PC-9 (cell line): ENCODE measurements around the gene C1orf35. TPM values are rescaled to one million over a fixed set of nuclear protein-coding genes. Genes with fewer than 3 reads are reported as not detected.

Experiments used
- BruUV-seq: library from RNA; stranded (reverse); fragments of 400-500 nt; replicated peaks from 2 replicates; lab custom pipeline; 2021; lab: Mats Ljungman, UMichigan
- CTCF ChIA-PET: fragments of 300-600 bp; sonication (Branson Sonifier 250); formaldehyde crosslinking; loops from one replicate; lab custom pipeline; 2022; ENCODE audit warnings: antibody characterized with exemption; lab: Charles Lee
- POLR2A ChIA-PET: fragments of 300-600 bp; sonication (Branson Sonifier 250); formaldehyde crosslinking; loops from one replicate; lab custom pipeline; 2022; ENCODE audit warnings: antibody characterized with exemption; ENCODE audit not compliant: unreplicated experiment; lab: Charles Lee
- DNase-seq, 2 experiments: peaks; one replicate each; pipeline versions ENCODE4 v3.0.0 to v3.0.0-alpha.2; 2015 to 2022; ENCODE audit warnings: mixed read lengths in 1 of 2
- H2AFZ ChIP-seq: fragments of 200-600 bp; sonication (generic); 2 replicates; pipeline ENCODE4 v1.8.1; 2017; ENCODE audit warnings: antibody characterized with exemption
- H3F3A ChIP-seq: fragments of 200-600 bp; sonication (generic); 2 replicates; pipeline ENCODE4 v1.8.1; 2017; ENCODE audit warnings: antibody characterized with exemption, mild to moderate bottlenecking, low read depth; ENCODE audit not compliant: insufficient read depth
- H3K27ac ChIP-seq: fragments of 200-600 bp; sonication (generic); 2 replicates; pipeline ENCODE4 v1.6.1; 2016; ENCODE audit warnings: mixed run types
- H3K27me3 ChIP-seq: fragments of 200-600 bp; sonication (generic); 2 replicates; pipeline ENCODE4 v1.6.1; 2016; ENCODE audit warnings: low read depth, mixed run types; ENCODE audit not compliant: insufficient read depth
- H3K36me3 ChIP-seq: fragments of 200-600 bp; sonication (generic); 2 replicates; pipeline ENCODE4 v1.6.1; 2016; ENCODE audit warnings: low read depth, mixed run types
- H3K4me1 ChIP-seq: fragments of 200-600 bp; sonication (generic); replicated peaks from 2 replicates; pipeline ENCODE4 v1.6.1; 2016; ENCODE audit warnings: mixed run types; ENCODE audit not compliant: insufficient read depth
- H3K4me2 ChIP-seq: fragments of 200-600 bp; sonication (generic); 2 replicates; pipeline ENCODE4 v1.6.1; 2017; ENCODE audit warnings: mixed run types
- H3K4me3 ChIP-seq: fragments of 200-600 bp; sonication (generic); 2 replicates; pipeline ENCODE4 v1.6.1; 2016; ENCODE audit warnings: mixed run types
- H3K79me2 ChIP-seq: fragments of 200-600 bp; sonication (generic); 2 replicates; pipeline ENCODE4 v1.6.1; 2017; ENCODE audit warnings: low read depth, mixed run types
- H3K9me2 ChIP-seq: fragments of 200-600 bp; sonication (generic); 2 replicates; pipeline ENCODE4 v1.8.1; 2017; ENCODE audit warnings: mild to moderate bottlenecking; ENCODE audit not compliant: insufficient read depth
- H3K9me3 ChIP-seq: fragments of 200-600 bp; sonication (generic); 2 replicates; pipeline ENCODE4 v1.8.1; 2016; ENCODE audit warnings: low read depth; ENCODE audit not compliant: insufficient read depth
- H4K20me1 ChIP-seq: fragments of 200-600 bp; sonication (generic); 2 replicates; pipeline ENCODE4 v1.8.1; 2017; ENCODE audit not compliant: insufficient read depth
- EZH2 ChIP-seq: fragments of 200-600 bp; sonication (generic); IDR thresholded peaks from 2 replicates; pipeline ENCODE4 v1.8.0; 2017; ENCODE audit warnings: antibody characterized with exemption, low read depth
- intact Hi-C: fragments of 100-400 bp; cut with micrococcal nuclease; formaldehyde crosslinking; loops from one replicate; pipeline ENCODE4 v1.10.0; 2022; ENCODE audit not compliant: unreplicated experiment
- total RNA-seq: library from RNA; stranded (reverse); gene quantifications from 2 replicates; pipeline ENCODE4 v1.2.3, GENCODE V29; 2021
- TF ChIP-seq, protein P1 (sequence below): fragments of 200-600 bp; sonication (generic); conservative IDR thresholded peaks from 2 replicates; pipeline ENCODE4 v1.6.1; 2017; ENCODE audit warnings: mixed run types, antibody characterized with exemption, mild to moderate bottlenecking, moderate library complexity

C1orf35 gene
- total RNA-seq, 1 experiment from 2014 or later: 26.4 TPM

DNA sequence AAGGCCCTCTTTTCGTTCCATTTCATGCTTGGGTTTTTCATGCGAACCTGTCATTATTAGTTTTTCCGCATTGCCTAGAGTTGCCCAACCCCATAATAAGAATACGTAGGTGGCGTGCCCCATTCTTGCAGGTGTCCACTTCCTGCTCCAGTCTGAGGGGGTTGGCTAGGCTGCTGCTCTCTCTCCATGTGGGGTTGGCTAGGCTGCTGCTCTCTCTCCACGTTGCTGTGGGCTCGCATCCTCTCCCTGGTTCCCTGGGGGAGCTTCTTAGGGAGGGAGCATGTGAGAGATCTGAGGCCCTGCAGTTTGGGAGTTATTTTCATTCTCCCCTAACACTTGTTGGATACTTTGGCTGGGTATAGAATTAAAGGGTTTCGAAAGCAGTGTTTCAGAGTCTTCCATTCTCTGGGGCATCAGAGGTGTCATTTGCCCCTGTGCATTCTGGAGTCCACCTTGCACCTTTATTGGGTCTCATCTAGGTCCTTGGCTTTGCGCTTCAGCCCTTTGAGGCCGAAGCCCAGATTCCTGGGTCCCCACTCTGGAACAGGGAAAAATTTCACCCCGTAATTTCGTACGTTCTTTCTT is 8.6 kb downstream of the C1orf35 start:
- BruUV-seq: no TSS peak
- Histone ChIP-seq H3K36me3 (peaks cover 61% of the 10 kb centered on the region), H3K27me3 (no peaks in the 10 kb centered on the region), H3K4me1 (peaks cover 24% of the 10 kb centered on the region), H3K9me2 (no peaks in the 10 kb centered on the region), H3K9me3 (peaks cover 2% of the 10 kb centered on the region; the same call in 1 of the 2 replicates), H3K79me2 (peaks cover 86% of the 10 kb centered on the region), H4K20me1 (peaks cover 100% of the 10 kb centered on the region), H3K4me2 (no peak overlapping the region), H3K4me3 (no peak overlapping the region), H3K27ac (no peak overlapping the region), H3F3A (peaks cover 65% of the 10 kb centered on the region), H2AFZ (no peak overlapping the region)
- POLR2A ChIA-PET: interaction anchor here (0.7 kb wide), 1 partner anchor 46 kb away, joined by 10 read pairs; no protein-coding TSS in a partner anchor
- CTCF ChIA-PET: no interaction called here
- intact Hi-C loops: no loop called here
- TF ChIP-seq EZH2: no peak
- TF ChIP-seq, protein P1, sequence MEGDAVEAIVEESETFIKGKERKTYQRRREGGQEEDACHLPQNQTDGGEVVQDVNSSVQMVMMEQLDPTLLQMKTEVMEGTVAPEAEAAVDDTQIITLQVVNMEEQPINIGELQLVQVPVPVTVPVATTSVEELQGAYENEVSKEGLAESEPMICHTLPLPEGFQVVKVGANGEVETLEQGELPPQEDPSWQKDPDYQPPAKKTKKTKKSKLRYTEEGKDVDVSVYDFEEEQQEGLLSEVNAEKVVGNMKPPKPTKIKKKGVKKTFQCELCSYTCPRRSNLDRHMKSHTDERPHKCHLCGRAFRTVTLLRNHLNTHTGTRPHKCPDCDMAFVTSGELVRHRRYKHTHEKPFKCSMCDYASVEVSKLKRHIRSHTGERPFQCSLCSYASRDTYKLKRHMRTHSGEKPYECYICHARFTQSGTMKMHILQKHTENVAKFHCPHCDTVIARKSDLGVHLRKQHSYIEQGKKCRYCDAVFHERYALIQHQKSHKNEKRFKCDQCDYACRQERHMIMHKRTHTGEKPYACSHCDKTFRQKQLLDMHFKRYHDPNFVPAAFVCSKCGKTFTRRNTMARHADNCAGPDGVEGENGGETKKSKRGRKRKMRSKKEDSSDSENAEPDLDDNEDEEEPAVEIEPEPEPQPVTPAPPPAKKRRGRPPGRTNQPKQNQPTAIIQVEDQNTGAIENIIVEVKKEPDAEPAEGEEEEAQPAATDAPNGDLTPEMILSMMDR: no peak
- no peak for DNase-seq

DNA sequence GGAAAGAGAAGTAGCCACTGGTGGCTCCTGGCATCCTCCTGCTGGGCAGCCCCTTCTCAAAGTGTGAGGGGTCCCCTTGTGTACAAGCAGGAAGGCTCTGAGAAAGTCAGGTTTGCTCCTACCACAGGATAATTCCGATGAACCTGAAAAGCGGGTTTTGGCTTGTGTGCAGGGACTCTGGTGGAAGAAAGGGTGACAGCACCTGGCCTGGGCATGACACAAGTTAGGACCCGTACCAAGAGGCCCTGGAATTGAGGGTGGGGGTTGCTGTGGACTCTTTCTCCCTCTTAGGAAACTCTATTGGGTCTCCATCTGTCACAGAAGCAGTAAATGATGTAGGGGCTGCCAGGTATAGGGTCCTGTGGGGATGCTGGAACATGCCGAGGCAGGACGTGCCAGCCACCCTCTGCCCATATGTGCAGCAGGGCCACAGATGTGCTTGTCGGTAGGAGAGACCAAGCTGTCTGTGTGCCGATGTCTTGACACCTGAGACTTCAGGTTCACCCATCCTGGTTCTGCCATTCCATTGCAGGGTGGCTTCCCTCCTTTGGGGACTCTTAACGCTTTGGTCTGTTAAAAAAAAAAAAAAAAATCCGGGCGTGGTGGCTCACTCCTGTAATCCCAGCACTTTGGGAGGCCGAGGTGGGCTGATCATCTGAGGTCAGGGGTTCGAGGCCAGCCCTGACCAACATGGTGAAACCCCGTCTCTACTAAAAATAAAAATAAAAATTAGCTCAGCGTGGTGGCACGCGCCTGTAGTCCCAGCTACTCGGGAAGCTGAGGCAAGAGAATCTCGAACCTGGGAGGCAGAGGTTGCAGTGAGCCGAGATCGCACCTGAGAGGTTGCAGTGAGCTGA is 9.8 kb downstream of the C1orf35 start:
- H3K27me3 ChIP-seq: no peaks in the 10 kb centered on the region
- 0 out of 2 replicates have a peak overlapping the region, but pooled peaks have one; percentile 26 for H3K4me2 ChIP-seq
- peaks cover 52% of the 10 kb centered on the region for H3F3A ChIP-seq
- H3K27ac ChIP-seq: no peak overlapping the region
- intact Hi-C loops: no loop called here
- H3K9me3 ChIP-seq: peaks cover 2% of the 10 kb centered on the region; the same call in 1 of the 2 replicates
- H3K36me3 ChIP-seq: peaks cover 64% of the 10 kb centered on the region
- no peaks in the 10 kb centered on the region for H3K9me2 ChIP-seq
- peaks cover 94% of the 10 kb centered on the region for H3K79me2 ChIP-seq
- DNase-seq: no peak
- ChIA-PET CTCF (no interaction called here), POLR2A (interaction anchor here (0.6 kb wide), 1 partner anchor 128 kb away, joined by 6 read pairs; no protein-coding TSS in a partner anchor)
- TF ChIP-seq, protein P1: no peak
- TF ChIP-seq EZH2: no peak
- H3K4me3 ChIP-seq: no peak overlapping the region
- peaks cover 100% of the 10 kb centered on the region for H4K20me1 ChIP-seq
- no TSS peak for BruUV-seq
- H2AFZ ChIP-seq: no peak overlapping the region
- H3K4me1 ChIP-seq: peaks cover 29% of the 10 kb centered on the region

DNA sequence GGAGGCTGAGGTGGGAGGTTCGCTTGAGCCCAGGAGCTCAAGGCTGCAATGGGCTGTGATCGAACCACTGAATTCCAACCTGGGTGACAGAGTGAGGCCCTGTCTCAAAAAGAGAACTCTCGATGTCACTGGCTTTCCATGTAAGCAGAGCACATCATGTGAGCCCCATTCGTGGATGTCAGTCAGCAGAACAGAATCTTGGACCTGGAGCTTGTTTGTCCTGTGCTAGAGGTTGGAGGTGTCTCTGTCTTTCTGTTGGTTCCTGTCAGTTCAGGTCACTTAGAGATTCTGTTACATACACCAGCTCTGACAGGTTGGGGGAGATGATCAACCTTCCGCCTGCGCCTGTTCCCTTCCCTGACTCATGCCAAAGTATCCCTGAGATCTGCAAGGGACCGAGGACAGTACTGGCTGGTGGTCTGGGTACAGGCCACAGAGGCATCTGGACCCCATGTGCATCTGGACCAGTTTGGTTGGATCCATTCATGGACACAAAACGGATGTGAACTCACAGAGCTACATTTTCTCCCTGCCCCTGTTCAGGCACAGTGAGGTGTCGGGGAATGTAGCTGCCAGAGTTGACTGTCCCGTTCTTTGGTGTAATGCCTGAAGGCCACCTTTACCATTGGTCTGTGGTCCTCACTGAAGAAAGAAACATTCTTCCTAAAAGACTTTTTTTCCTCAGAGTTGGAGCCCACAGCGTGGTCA is 10.6 kb downstream of the C1orf35 start:
- Histone ChIP-seq H4K20me1 (peaks cover 100% of the 10 kb centered on the region), H3K27me3 (no peaks in the 10 kb centered on the region), H3K9me3 (peaks cover 2% of the 10 kb centered on the region; the same call in 1 of the 2 replicates), H3K9me2 (no peaks in the 10 kb centered on the region), H3K4me1 (peaks cover 37% of the 10 kb centered on the region), H3K36me3 (peaks cover 68% of the 10 kb centered on the region), H3K27ac (no peak overlapping the region), H2AFZ (no peak overlapping the region), H3F3A (peaks cover 48% of the 10 kb centered on the region; the same call in 1 of the 2 replicates), H3K4me2 (0 out of 2 replicates have a peak overlapping the region, but pooled peaks have one; percentile 26), H3K79me2 (peaks cover 100% of the 10 kb centered on the region), H3K4me3 (no peak overlapping the region)
- TF ChIP-seq, protein P1: no peak
- TF ChIP-seq EZH2: no peak
- BruUV-seq: no TSS peak
- ChIA-PET POLR2A (interaction anchor here (0.6 kb wide), 1 partner anchor 127 kb away, joined by 6 read pairs; no protein-coding TSS in a partner anchor), CTCF (no interaction called here)
- no peak for DNase-seq
- intact Hi-C loops: no loop called here
